WERI-Rb-1 (cell line): ENCODE data around the gene TMEM38A.

Experiments used
- DNase-seq: peaks from one replicate; pipeline ENCODE4 v3.0.0-alpha.2; 2020
- H3K27ac ChIP-seq: fragments of 250-450 bp; sonication (Bioruptor Pico); 2 replicates; pipeline ENCODE4 v1.5.1; 2020; ENCODE audit warnings: mild to moderate bottlenecking, moderate library complexity
- H3K27me3 ChIP-seq: fragments of 250-450 bp; sonication (Bioruptor Pico); 2 replicates; pipeline ENCODE4 v1.5.1; 2021; ENCODE audit warnings: mild to moderate bottlenecking, low read depth, moderate library complexity; ENCODE audit not compliant: insufficient read depth, severe bottlenecking
- H3K36me3 ChIP-seq: fragments of 250-450 bp; sonication (Bioruptor Pico); 2 replicates; pipeline ENCODE4 v1.5.1; 2020; ENCODE audit warnings: mild to moderate bottlenecking, moderate library complexity
- H3K4me3 ChIP-seq: 2 replicates; pipeline ENCODE4 v1.5.1; 2011; ENCODE audit warnings: low read depth, mild to moderate bottlenecking, control low read depth, low read length
- H3K9me3 ChIP-seq: fragments of 250-450 bp; sonication (Bioruptor Pico); 2 replicates; pipeline ENCODE4 v1.5.1; 2021; ENCODE audit warnings: mild to moderate bottlenecking, moderate library complexity; ENCODE audit not compliant: severe bottlenecking
- TF ChIP-seq, protein P1 (sequence below): IDR thresholded peaks from 2 replicates; pipeline ENCODE4 v1.5.1; 2011; ENCODE audit warnings: low read depth, mild to moderate bottlenecking, control low read depth, inconsistent platforms, low read length

Gene TMEM38A

DNA sequence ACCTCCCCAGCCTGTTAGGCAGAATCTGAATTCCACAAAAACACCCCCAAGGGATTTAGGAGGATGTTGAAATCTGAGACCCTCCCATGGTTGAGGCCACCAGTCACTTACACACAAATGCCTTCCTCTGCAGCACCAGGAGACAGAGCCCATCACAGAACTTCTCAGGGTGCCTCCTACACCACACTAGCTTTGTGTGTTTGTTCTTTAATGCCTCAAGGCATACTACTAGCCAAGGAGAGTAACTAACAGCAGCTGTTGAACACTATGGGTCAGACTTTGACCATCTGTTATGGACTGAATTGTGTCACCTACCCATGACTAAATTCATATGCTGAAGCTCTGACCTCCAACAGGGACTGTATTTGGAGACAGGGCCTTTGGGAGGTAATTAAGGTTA lies 23.4 kb upstream of the TMEM38A start:
- TF ChIP-seq, protein P1, sequence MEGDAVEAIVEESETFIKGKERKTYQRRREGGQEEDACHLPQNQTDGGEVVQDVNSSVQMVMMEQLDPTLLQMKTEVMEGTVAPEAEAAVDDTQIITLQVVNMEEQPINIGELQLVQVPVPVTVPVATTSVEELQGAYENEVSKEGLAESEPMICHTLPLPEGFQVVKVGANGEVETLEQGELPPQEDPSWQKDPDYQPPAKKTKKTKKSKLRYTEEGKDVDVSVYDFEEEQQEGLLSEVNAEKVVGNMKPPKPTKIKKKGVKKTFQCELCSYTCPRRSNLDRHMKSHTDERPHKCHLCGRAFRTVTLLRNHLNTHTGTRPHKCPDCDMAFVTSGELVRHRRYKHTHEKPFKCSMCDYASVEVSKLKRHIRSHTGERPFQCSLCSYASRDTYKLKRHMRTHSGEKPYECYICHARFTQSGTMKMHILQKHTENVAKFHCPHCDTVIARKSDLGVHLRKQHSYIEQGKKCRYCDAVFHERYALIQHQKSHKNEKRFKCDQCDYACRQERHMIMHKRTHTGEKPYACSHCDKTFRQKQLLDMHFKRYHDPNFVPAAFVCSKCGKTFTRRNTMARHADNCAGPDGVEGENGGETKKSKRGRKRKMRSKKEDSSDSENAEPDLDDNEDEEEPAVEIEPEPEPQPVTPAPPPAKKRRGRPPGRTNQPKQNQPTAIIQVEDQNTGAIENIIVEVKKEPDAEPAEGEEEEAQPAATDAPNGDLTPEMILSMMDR: no peak
- DNase-seq: no peak
- Histone ChIP-seq H3K36me3 (peaks cover 50% of the 10 kb centered on the region), H3K27me3 (no peaks in the 10 kb centered on the region), H3K4me3 (no peak overlapping the region), H3K9me3 (no peaks in the 10 kb centered on the region), H3K27ac (no peak overlapping the region; the same call in 1 of the 2 replicates)

DNA sequence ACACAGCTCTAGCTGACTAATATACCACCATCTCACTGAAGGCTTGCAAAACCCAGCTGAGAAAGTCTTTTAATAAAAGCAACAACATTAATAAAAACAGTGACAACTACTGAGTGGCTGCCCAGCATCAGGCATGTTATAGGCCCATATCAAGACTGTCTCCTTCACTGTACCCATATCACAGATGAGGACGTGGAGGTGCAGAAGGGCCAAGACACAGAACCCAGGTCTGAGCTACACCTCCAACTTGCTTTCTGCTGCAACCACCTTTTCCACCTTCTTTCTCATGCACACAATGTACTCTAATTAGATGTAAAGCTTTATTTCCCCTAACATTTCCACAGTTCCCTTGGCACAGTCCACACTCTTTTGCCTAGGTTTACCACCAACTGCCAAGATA lies 22.3 kb upstream of the TMEM38A start:
- no peaks in the 10 kb centered on the region for H3K27me3 ChIP-seq
- H3K27ac ChIP-seq: no peak overlapping the region
- H3K36me3 ChIP-seq: peaks cover 56% of the 10 kb centered on the region
- H3K9me3 ChIP-seq: no peaks in the 10 kb centered on the region
- no peak overlapping the region for H3K4me3 ChIP-seq
- DNase-seq: no peak
- TF ChIP-seq, protein P1: no peak

DNA sequence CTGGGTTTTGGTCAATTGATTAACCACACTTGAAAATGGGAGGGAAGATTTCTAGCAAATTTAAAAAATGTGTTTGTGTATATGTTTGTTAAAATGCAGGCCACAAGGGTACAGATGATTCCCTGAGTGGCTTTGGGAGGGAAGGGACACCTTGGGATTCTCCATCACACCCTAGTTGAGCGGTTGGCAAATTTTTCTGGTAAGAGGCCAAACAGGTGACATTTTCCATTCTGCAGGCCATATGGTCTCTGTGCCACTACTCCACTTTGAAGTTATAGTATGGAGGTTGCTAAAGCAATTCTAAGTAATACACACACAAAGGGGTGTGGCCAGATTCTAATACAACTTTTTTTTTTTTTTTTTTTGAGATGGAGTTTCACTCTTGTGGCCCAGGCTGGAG lies 20.0 kb upstream of the TMEM38A start:
- DNase-seq: no peak
- TF ChIP-seq, protein P1: no peak
- Histone ChIP-seq H3K9me3 (no peaks in the 10 kb centered on the region), H3K27me3 (no peaks in the 10 kb centered on the region), H3K36me3 (peaks cover 65% of the 10 kb centered on the region), H3K4me3 (no peak overlapping the region), H3K27ac (no peak overlapping the region)

DNA sequence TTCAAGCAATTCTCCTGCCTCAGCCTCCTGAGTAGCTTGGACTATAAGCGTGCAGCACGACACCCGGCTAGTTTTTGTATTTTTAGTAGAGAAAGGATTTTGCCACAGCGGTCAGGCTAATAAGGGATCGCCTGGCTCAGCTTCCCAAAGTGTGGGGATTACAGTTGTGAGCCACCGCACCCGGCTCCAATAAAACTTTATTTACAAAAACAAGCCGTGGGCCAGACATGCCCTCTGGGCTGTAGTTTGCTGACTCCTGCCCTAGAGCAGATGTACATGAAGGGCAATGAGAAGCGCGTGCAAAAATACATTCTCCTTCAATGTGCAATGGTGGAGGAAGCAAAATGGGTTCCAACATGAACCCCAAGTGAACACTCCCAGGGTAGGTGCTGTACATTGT lies 19.2 kb upstream of the TMEM38A start:
- H3K27me3 ChIP-seq: no peaks in the 10 kb centered on the region
- TF ChIP-seq, protein P1: no peak
- DNase-seq: no peak
- no peak overlapping the region for H3K27ac ChIP-seq
- H3K36me3 ChIP-seq: peaks cover 71% of the 10 kb centered on the region
- H3K4me3 ChIP-seq: no peak overlapping the region
- H3K9me3 ChIP-seq: no peaks in the 10 kb centered on the region

DNA sequence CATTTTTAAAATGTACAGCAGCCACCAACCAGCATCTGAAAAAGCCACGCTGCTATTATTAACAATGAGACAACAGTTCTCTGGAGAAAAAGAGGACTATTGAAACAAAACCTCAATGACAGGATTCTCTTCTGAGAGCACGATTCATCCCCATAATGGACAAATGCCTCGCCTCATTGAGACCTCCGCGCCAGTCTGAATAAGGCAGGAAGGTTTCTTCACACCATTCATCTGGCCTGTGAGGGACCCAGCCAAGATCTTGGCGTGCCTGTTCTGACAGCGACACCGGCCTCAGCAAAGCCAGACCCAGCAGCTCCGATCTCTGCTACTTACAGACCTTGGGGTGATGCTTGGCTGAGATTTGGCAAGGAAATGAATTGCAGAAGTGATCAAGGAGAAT lies 15.8 kb upstream of the TMEM38A start:
- H3K36me3 ChIP-seq: peaks cover 77% of the 10 kb centered on the region
- H3K27me3 ChIP-seq: no peaks in the 10 kb centered on the region

DNA sequence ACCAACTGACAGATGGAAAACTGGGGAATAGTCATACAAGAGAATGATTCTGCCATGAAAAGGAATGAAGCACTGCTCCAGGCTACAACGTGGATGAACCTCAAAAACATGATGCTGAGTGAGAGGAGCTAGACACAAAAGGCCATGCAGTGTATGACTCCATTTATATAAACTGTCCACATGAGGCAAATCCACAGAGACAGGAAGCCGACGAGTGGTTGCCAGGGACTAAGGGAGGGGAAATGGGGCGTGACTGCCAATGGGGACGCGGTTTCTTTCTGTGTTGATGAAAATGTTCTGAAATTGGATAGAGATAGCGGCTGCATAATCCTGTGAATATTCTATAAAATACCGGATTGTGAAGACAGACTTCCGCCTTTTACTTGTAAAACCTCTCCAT lies 11.2 kb upstream of the TMEM38A start:
- Histone ChIP-seq H3K4me3 (no peak overlapping the region), H3K36me3 (peaks cover 80% of the 10 kb centered on the region), H3K9me3 (no peaks in the 10 kb centered on the region), H3K27me3 (no peaks in the 10 kb centered on the region), H3K27ac (no peak overlapping the region)
- TF ChIP-seq, protein P1: no peak
- no peak for DNase-seq

More for the DNA sequence above, 15.8 kb upstream of the TMEM38A start:
- no peak overlapping the region for H3K27ac ChIP-seq
- no peak overlapping the region for H3K4me3 ChIP-seq
- TF ChIP-seq, protein P1: no peak
- DNase-seq: no peak
- no peaks in the 10 kb centered on the region for H3K9me3 ChIP-seq
